ENCODE results near the gene NAPA. TPM values are rescaled to one million over a fixed set of nuclear protein-coding genes. Genes with fewer than 3 reads are reported as not detected.

Gene NAPA
- 100 to 1,000 TPM in 1 of 2 donors, 10 to 100 TPM in 1; 65.7 to 140 TPM for total RNA-seq
- 100 to 1,000 TPM; 120 to 128 TPM for polyA plus RNA-seq
- long read RNA-seq, donor 1, transcript NAPA-201 (11 exons, 1,839 nt), result major isoform, 21 of 24 reads
- long read RNA-seq, donor 1, partial matches to known transcripts, result 0 of 24 reads
- long read RNA-seq, donor 1, other reads (novel, unspliced or antisense), result 0 of 24 reads
- long read RNA-seq, donor 2, transcript NAPA-201 (11 exons, 1,839 nt), result major isoform, 10 of 12 reads
- long read RNA-seq, donor 2, partial matches to known transcripts, result 0 of 12 reads
- long read RNA-seq, donor 2, other reads (novel, unspliced or antisense), result 0 of 12 reads
- long read RNA-seq, donor 3, transcript NAPA-201 (11 exons, 1,839 nt), result major isoform, 12 of 13 reads
- long read RNA-seq, donor 3, partial matches to known transcripts, result 0 of 13 reads
- long read RNA-seq, donor 3, other reads (novel, unspliced or antisense), result 0 of 13 reads
- long read RNA-seq, donor 4, transcript NAPA-201 (11 exons, 1,839 nt), result major isoform, 7 of 7 reads
- long read RNA-seq, donor 4, partial matches to known transcripts, result 0 of 7 reads
- long read RNA-seq, donor 4, other reads (novel, unspliced or antisense), result 0 of 7 reads
- long read RNA-seq, donor 5, transcript NAPA-201 (11 exons, 1,839 nt), result major isoform, 31 of 40 reads
- long read RNA-seq, donor 5, partial matches to known transcripts, result 0 of 40 reads
- long read RNA-seq, donor 5, other reads (novel, unspliced or antisense), result 6 of 40 reads

GRCh38 chr19:47514869-47515588 is at the start of gene NAPA:
Gene NAPA (minus strand): TSS chr19:47515063. CDS start chr19:47514940, 123 bp downstream.
- Histone ChIP-seq H3K9ac (ENCODE audit: insufficient read depth in 1 of 2, low read length in 2 of 2) (peak within 1 kb of the TSS; percentile 75 to 79), H3K27me3 (ENCODE audit: control insufficient read depth in 3 of 3, insufficient read depth in 3 of 3, low read length in 2 of 3) (no peaks in the 10 kb centered on the region), H3K27ac (ENCODE audit: low read depth in 1 of 2, low read length in 1 of 2) (peak within 1 kb of the TSS; percentile 90 to 99), H3K4me1 (ENCODE audit: control insufficient read depth in 5 of 5, insufficient read depth in 5 of 5, low read length in 5 of 5) (peaks cover 18 to 36% (median 25%) of the 10 kb centered on the region in 5 donors), H3K9me3 (ENCODE audit: control insufficient read depth in 4 of 4, insufficient read depth in 3 of 4, low read length in 3 of 4) (no peaks in the 10 kb centered on the region), H3K36me3 (ENCODE audit: control insufficient read depth in 4 of 4, insufficient read depth in 4 of 4, low read length in 4 of 4) (peaks cover 0 to 3% (median 0%) of the 10 kb centered on the region in 4 donors), H3K4me3 (peak within 1 kb of the TSS; percentile 98)
- TF ChIP-seq, protein P1, sequence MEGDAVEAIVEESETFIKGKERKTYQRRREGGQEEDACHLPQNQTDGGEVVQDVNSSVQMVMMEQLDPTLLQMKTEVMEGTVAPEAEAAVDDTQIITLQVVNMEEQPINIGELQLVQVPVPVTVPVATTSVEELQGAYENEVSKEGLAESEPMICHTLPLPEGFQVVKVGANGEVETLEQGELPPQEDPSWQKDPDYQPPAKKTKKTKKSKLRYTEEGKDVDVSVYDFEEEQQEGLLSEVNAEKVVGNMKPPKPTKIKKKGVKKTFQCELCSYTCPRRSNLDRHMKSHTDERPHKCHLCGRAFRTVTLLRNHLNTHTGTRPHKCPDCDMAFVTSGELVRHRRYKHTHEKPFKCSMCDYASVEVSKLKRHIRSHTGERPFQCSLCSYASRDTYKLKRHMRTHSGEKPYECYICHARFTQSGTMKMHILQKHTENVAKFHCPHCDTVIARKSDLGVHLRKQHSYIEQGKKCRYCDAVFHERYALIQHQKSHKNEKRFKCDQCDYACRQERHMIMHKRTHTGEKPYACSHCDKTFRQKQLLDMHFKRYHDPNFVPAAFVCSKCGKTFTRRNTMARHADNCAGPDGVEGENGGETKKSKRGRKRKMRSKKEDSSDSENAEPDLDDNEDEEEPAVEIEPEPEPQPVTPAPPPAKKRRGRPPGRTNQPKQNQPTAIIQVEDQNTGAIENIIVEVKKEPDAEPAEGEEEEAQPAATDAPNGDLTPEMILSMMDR (IDR thresholded peaks at IDR 0.05; ENCODE audit: control extremely low read depth, extremely low read depth), result no peak
- 0% methylated on average over 73 to 78 of the region's 78 CpGs for WGBS, 2 donors
- peak; percentile 100 for DNase-seq
- peak; percentile 98 for ATAC-seq (ENCODE audit: insufficient read depth, low FRiP score)

- Histone ChIP-seq H3K4me1 (ENCODE audit: control insufficient read depth in 5 of 5, insufficient read depth in 5 of 5, low read length in 5 of 5) (no peaks in the 10 kb centered on the region), H3K9ac (ENCODE audit: insufficient read depth in 1 of 2, low read length in 2 of 2) (no peak overlapping the region), H3K27ac (ENCODE audit: low read depth in 1 of 2, low read length in 1 of 2) (no peak overlapping the region), H3K36me3 (ENCODE audit: control insufficient read depth in 4 of 4, insufficient read depth in 4 of 4, low read length in 4 of 4) (no peaks in the 10 kb centered on the region), H3K9me3 (ENCODE audit: control insufficient read depth in 4 of 4, insufficient read depth in 3 of 4, low read length in 3 of 4) (no peaks in the 10 kb centered on the region), H3K4me3 (no peak overlapping the region), H3K27me3 (ENCODE audit: control insufficient read depth in 3 of 3, insufficient read depth in 3 of 3, low read length in 2 of 3) (no peaks in the 10 kb centered on the region)
- DNase-seq, result no peak
- 85 to 91% methylated on average over 3 of the region's 3 CpGs for WGBS, 2 donors
- no peak for ATAC-seq (ENCODE audit: insufficient read depth, low FRiP score)
- TF ChIP-seq, protein P1 (IDR thresholded peaks at IDR 0.05; ENCODE audit: control extremely low read depth, extremely low read depth), result no peak
Observed at GRCh38 chr19:47564081-47564480, 49.2 kb upstream of the NAPA start.

DNA sequence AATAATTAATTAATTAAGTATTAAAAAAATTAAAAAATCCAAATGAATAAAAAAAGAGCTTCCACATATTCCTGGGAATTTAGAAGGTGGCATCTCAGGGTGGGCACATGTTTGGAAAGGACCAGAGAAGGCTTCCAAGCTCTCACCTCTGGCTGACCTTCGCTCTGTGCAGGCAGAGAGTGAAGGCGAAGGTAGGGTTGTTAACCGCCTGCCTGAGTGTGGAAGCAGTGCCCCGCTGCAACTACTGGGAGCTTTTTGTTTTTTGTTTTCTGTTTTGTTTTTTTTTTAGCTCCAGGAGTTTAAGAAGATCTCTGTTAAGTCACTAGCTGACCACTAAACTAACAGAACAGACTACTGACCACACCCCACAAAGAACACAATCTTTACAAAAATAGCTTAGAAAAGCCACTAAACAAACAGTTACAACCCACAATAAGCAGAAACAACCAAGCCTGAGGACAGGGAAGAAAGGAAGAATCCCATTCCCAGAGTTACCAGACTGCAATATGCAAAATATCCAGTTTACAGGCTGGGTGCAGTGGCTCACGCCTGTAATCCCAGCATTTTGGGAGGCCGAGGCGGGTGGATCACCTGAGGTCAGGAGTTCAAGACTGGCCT is 46.7 kb upstream of the NAPA start:
- H3K4me3 ChIP-seq, result no peak overlapping the region
- ATAC-seq (ENCODE audit: insufficient read depth, low FRiP score), result no peak
- no peaks in the 10 kb centered on the region for H3K9me3 ChIP-seq (ENCODE audit: control insufficient read depth in 4 of 4, insufficient read depth in 3 of 4, low read length in 3 of 4)
- 93 to 99% methylated on average over 7 of the region's 7 CpGs for WGBS, 2 donors
- H3K4me1 ChIP-seq (ENCODE audit: control insufficient read depth in 5 of 5, insufficient read depth in 5 of 5, low read length in 5 of 5), result no peaks in the 10 kb centered on the region
- H3K36me3 ChIP-seq (ENCODE audit: control insufficient read depth in 4 of 4, insufficient read depth in 4 of 4, low read length in 4 of 4), result no peaks in the 10 kb centered on the region
- DNase-seq, result no peak
- H3K27me3 ChIP-seq (ENCODE audit: control insufficient read depth in 3 of 3, insufficient read depth in 3 of 3, low read length in 2 of 3), result no peaks in the 10 kb centered on the region
- H3K27ac ChIP-seq (ENCODE audit: low read depth in 1 of 2, low read length in 1 of 2), result no peak overlapping the region
- TF ChIP-seq, protein P1 (IDR thresholded peaks at IDR 0.05; ENCODE audit: control extremely low read depth, extremely low read depth), result no peak
- no peak overlapping the region for H3K9ac ChIP-seq (ENCODE audit: insufficient read depth in 1 of 2, low read length in 2 of 2)
